ENCODE data around the gene ARF3. TPM values are rescaled to one million over a fixed set of nuclear protein-coding genes. Genes with fewer than 3 reads are reported as not detected.

The ARF3 gene
- total RNA-seq, 1 donor from 2014 or later = 44.8 TPM

GRCh38 chr12:48969833-48970701 is 12.8 kb upstream of the ARF3 start:
- DNase-seq = peak; percentile 45
- intact Hi-C loops (cut with micrococcal nuclease) = no loop called here
- ATAC-seq = peak; percentile 39

GRCh38 chr12:48969160-48969771 is 12.0 kb upstream of the ARF3 start:
- ATAC-seq (no peak), DNase-seq (no peak)
- intact Hi-C loops (cut with micrococcal nuclease) = no loop called here

GRCh38 chr12:48968467-48968866 is 11.2 kb upstream of the ARF3 start:
- ATAC-seq (no peak), DNase-seq (no peak)
- intact Hi-C loops (cut with micrococcal nuclease) = no loop called here

- ATAC-seq (no peak), DNase-seq (no peak)
- intact Hi-C loops (cut with micrococcal nuclease) = no loop called here
These were observed 10.7 kb upstream of the ARF3 start for GRCh38 chr12:48967991-48968390.

GRCh38 chr12:48966177-48966895 is 9.0 kb upstream of the ARF3 start:
- intact Hi-C loops (cut with micrococcal nuclease) = no loop called here
- DNase-seq (no peak), ATAC-seq (no peak)

- no peak for ATAC-seq
- intact Hi-C loops (cut with micrococcal nuclease) = no loop called here
- DNase-seq = no peak
These were observed 8.1 kb upstream of the ARF3 start for GRCh38 chr12:48965298-48965838.

GRCh38 chr12:48961801-48962200 is 4.5 kb upstream of the ARF3 start:
- DNase-seq (no peak), ATAC-seq (no peak)
- intact Hi-C loops (cut with micrococcal nuclease) = no loop called here

- no peak for ATAC-seq
- intact Hi-C loops (cut with micrococcal nuclease) = no loop called here
- no peak for DNase-seq
These were observed 4.0 kb upstream of the ARF3 start for GRCh38 chr12:48961331-48961730.

- ATAC-seq = no peak
- no peak for DNase-seq
- intact Hi-C loops (cut with micrococcal nuclease) = no loop called here
These were observed 3.5 kb upstream of the ARF3 start for GRCh38 chr12:48960834-48961233.

GRCh38 chr12:48958049-48958388 is 732 bp upstream of the ARF3 start:
- no peak for DNase-seq
- ATAC-seq = no peak
- intact Hi-C loops (cut with micrococcal nuclease) = no loop called here

GRCh38 chr12:48956279-48957140 is 777 bp downstream of the ARF3 start:
- intact Hi-C loops (cut with micrococcal nuclease) = no loop called here
- peak; percentile 91 for ATAC-seq
- peak; percentile 87 for DNase-seq

- DNase-seq = peak; percentile 46
- intact Hi-C loops (cut with micrococcal nuclease) = no loop called here
These were observed 2.3 kb downstream of the ARF3 start for GRCh38 chr12:48954841-48955501.

GRCh38 chr12:48954061-48954460 is 3.2 kb downstream of the ARF3 start:
- no peak for ATAC-seq

More at GRCh38 chr12:48954841-48955501, 2.3 kb downstream of the ARF3 start:
- ATAC-seq = no peak

GRCh38 chr12:48952691-48953090 is 4.6 kb downstream of the ARF3 start:
- no peak for ATAC-seq
- intact Hi-C loops (cut with micrococcal nuclease) = no loop called here
- no peak for DNase-seq

More at GRCh38 chr12:48954061-48954460, 3.2 kb downstream of the ARF3 start:
- no peak for DNase-seq
- intact Hi-C loops (cut with micrococcal nuclease) = no loop called here

- no peak for DNase-seq
- intact Hi-C loops (cut with micrococcal nuclease) = no loop called here
- ATAC-seq = no peak
These were observed 9.6 kb downstream of the ARF3 start for GRCh38 chr12:48947727-48948126.

GRCh38 chr12:48946943-48947342 is 10.3 kb downstream of the ARF3 start:
- DNase-seq = no peak
- no peak for ATAC-seq
- intact Hi-C loops (cut with micrococcal nuclease) = no loop called here

- ATAC-seq = no peak
- intact Hi-C loops (cut with micrococcal nuclease) = no loop called here
These were observed 11.1 kb downstream of the ARF3 start for GRCh38 chr12:48946205-48946604.

GRCh38 chr12:48943221-48943620 is 14.1 kb downstream of the ARF3 start:
- intact Hi-C loops (cut with micrococcal nuclease) = no loop called here
- no peak for ATAC-seq

More at GRCh38 chr12:48946205-48946604, 11.1 kb downstream of the ARF3 start:
- no peak for DNase-seq

More at GRCh38 chr12:48943221-48943620, 14.1 kb downstream of the ARF3 start:
- DNase-seq = no peak
